GM19324 (cell line): ENCODE results near the gene ABCD1.
"Not testable (repeated sequence)": the region's sequence is repeated elsewhere in the genome, so short reads cannot be mapped to it uniquely, and the experiment has no call there.

ENCODE experiments used
- ATAC-seq: cut with Tn5 transposase; IDR thresholded peaks from one replicate; pipeline ENCODE4 v1.9.1; 2021; ENCODE audit warnings: mild to moderate bottlenecking, moderate library complexity; ENCODE audit not compliant: unreplicated experiment, low FRiP score

The ABCD1 gene

DNA sequence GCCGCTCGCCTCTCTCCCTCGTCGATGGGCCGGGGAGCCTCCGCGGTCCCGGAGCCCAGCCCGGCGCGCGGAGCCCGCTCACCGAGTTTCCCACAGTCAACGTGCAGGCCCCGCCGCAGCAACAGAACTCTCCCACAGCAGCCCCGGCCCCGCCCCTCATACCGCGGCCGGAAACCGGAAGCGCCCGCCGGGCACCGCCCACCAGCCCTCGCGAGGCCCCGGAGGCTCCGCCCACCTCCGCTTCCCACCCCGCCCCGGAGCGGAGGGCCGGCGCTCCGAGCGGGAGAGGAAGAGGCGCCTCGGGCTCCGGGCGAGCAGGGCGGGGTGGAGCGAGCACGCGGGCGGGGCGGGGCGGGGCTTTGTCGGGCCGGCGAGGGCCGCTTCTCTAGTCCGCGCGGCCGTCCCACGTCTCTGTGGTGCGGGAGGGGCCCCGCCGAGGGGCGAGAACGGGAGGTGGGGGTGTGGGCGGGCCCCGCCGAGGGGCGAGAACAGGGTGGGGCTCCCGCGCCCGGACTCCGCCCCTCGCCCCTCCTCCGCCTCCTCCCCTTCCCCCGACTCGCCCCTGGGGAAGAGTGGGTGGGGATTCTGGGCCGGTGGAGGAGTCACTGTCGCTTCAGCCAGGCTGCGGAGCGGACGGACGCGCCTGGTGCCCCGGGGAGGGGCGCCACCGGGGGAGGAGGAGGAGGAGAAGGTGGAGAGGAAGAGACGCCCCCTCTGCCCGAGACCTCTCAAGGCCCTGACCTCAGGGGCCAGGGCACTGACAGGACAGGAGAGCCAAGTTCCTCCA is at the start of gene ABCD1, which contains the start of gene BCAP31:
TSS of gene ABCD1 (plus strand) at position 605 of the 787 bp plus-strand sequence. CDS start 411 bp downstream, outside the sequence.
TSS of gene BCAP31 (minus strand) at position 136 of the 787 bp plus-strand sequence. CDS start 1,143 bp downstream, outside the sequence.
- peak; percentile 69 for ATAC-seq

DNA sequence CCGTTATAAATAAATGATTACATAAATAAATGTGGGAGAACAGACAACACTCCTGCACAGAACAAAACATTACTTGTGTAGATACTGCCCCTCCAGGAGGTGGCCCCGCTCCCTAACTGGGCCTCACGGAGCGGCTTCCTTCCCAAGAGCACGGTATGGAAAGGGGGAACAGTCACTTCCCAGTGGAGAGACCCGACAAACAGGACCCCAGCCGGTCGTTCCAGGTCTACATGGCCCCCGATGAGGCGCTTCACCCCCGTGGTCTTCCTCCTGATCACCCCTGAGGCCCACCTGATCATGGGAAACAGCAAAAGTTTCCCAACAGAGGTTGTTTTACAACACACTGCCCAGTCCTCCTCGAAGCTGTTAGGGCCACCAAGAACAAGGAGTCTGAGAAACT is 43.5 kb upstream of the ABCD1 start:
- ATAC-seq, result no peak

DNA sequence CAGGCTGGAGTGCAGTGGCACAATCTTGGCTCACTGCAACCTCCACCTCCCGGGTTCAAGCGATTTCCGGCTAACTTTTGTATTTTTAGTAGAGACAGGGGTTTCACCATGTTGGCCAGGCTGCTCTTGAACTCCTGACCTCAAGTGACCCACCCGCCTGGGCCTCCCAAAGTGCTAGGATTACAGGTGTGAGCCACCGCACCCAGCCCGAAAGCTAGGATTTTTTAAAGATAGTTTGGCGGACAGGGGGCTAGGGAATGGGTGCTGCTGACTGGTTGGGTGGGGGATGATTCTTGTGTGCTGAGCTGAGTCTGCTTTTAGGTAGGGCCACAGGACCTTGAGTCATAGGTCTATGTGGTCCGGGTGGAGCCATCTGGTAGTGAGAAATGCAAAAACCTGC is 41.2 kb upstream of the ABCD1 start:
- not testable (repeated sequence) for ATAC-seq

DNA sequence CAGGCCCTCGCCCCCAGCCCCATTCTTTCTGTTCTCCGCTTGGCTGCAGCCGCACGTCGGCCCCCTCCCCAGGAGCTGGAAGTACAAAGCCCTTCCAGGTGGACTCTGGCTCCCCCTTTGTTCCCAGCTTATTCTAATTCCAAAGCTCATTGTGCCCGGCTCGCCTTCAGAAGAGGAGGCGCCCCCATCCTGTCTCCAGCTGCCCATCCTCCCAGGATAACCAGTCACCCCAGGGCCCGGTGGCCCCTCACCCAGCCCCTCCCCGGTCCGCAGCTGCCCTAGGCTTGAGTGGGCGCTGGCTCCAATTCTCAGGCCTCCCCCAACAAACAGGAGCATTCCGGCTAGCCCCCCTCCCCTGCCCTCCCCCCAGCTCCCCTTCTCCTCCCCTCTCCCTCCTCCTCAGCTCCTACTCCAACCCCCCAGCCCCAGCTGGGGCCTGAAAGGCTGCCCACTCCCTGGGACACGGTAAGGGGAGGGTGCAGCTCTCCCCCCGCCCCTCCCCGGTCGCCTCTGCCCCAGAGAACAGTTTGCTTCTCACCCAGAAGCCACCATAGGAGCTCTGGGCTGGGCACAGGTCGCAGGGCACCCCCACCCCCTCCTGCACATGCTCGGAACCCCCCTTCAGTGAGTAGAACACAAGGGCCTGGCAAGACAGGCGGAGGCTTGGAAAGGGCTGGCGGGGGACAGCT is 40.0 kb upstream of the ABCD1 start:
- no peak for ATAC-seq

DNA sequence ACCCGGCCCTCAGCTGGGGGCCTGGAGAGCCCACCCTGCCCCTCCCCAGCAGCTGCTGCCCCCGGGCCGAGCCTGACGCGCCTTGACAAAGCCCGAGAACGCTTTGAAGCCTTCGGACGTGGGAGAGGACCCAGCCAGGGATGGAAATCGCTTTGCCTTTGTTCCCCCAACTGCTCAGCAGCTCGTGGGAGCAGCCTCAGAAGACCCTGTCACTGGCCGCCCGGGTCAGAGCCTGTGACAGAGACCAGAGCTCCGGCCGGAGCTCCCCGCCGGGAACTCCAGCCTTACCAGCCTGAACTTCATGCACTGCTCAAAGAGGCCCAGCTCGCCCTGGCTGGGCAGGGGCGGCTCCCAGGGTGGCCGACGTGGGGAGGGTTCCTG is 39.5 kb upstream of the ABCD1 start:
- no peak for ATAC-seq

DNA sequence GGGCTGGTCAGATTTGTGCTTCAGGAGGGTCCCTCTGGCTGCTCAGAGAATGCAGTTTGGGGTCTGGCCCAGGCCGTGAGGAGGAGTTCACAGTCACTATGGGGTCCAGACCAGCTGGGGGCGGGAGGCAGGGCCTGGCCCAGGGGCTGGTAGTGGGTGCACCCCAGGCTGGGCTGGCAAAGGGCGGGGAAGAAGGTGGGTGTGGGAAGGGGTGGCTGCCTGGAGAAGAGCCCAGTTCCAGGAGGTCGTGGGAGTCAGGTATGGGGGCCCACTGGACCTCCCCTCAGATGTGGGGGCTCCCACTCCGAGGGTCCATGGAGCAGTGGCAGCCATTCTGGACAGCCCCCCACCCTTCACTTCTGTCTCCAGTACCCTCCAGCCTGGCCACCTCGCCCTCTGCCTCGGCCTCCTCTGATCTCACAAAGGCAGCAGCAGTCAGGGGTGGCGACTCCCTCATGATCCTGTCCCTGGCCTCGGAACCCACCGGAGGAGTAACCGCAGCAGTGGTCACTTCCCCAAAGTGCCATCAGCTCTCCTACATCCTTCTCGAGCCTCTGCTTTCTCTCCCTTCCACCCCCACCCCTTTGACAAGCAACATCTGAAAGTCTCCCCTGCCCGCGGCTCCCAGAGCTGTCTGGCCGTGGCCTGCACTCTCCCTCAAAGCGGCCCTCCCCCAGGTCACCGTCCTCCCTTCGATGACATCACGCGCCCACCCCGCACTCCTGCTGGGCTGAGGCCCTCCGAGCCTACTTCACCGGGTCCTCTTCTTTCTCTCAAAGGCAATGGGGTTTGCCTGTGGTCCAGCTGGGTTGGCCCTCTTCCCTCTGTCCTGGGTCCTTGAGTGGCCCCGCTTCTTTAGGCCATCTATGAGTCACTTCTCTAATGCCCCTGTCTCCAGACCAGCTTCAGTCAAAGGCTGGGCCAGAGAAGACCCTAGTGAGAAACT is 38.6 kb upstream of the ABCD1 start:
- no peak for ATAC-seq

DNA sequence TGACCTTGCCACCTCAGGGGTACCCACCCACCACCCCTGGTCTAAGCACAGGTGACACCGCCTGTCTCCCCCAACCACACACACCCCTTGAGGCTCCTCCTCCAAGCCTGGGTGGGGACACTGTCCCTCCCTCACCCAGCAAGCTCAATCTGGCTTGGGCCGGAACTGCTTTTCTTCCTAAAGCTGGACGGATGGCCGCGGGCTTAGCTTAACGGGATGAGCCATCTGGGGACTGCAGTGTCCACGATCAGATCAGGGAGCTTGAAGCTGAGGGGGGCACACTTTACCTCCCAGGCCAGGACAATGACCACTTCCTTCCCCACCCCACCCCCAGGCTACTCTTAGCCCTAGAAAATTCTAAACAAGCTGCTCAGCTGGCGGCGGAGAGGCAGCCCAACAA is 37.9 kb upstream of the ABCD1 start:
- ATAC-seq, result no peak

DNA sequence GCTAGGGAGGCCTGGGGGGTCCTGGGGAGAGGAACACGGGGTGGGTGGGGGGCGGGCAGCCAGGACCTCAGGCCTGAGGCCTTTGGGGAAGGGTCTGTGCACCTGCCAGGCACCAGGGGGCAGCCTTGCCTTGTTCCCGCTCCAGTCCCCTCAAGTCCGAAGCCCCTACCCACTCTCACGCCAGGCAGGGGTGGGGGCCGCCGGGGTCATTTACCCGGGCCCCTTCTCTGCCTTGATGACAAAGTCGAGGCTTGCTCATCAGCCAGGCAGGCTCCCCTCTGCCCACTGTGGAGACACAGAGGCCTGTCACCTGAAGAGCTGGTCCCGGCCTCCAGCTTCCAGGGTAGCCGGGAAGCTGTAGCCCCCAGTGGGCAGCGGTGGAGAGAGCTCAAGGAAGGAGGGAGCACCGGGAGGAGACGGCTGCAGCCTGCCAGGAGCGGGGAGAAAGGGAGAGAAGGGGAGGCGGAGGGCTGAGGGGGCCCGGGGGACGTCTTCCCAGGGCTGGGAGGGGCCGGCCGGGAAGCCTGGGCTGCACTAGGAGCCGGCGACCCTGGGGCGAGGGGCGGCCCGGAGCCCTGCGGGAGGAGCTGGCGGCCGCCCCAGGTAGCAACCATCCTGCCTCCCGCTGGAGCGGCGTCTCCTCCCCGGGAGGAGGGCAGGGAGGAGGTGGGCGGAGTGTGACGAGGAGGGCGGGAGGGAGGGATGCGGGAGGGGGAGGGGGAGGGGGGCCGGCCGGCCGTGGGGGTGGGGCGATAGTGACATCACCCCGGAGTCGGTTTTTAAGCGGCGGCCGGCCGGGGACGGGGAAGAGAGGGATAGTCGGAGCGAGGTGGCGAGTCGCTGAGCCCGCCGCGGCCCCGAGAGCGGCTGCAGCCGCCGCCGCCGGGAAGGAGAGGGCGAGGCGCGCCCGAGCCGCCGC is 37.3 kb upstream of the ABCD1 start, which contains the start of gene SLC6A8:
TSS of gene SLC6A8 (plus strand) at position 806 of the 919 bp plus-strand sequence. CDS start 649 bp downstream, outside the sequence.
- no peak for ATAC-seq

DNA sequence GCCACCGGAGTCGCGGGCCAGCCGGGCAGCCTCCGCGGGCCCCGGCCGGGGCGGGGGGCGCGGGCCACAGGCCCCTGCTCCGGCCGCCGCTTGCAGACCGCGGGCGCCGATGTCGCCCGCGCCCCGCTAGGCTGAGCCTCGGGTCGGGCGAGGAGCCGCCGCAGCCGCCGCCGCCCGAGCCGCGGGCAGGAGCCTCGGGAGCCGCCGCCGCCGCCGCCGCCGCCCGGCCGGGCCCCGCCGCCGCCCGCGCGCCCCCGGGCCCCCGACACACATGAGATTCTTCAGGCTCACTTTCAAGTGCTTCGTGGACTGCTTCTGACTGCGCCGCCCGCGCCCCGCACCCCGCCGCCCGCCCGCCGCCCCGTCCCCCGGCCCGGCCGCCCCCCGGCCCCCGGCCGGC is 36.6 kb upstream of the ABCD1 start:
- ATAC-seq, result no peak

DNA sequence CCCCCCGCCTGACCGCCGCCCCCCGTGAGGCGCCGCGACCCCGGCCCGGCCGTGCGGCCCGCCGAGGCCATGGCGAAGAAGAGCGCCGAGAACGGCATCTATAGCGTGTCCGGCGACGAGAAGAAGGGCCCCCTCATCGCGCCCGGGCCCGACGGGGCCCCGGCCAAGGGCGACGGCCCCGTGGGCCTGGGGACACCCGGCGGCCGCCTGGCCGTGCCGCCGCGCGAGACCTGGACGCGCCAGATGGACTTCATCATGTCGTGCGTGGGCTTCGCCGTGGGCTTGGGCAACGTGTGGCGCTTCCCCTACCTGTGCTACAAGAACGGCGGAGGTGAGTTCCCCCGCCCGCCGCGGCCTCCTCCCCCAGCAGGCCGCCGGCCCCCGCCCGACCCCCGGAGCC is 36.1 kb upstream of the ABCD1 start:
- ATAC-seq, result no peak

DNA sequence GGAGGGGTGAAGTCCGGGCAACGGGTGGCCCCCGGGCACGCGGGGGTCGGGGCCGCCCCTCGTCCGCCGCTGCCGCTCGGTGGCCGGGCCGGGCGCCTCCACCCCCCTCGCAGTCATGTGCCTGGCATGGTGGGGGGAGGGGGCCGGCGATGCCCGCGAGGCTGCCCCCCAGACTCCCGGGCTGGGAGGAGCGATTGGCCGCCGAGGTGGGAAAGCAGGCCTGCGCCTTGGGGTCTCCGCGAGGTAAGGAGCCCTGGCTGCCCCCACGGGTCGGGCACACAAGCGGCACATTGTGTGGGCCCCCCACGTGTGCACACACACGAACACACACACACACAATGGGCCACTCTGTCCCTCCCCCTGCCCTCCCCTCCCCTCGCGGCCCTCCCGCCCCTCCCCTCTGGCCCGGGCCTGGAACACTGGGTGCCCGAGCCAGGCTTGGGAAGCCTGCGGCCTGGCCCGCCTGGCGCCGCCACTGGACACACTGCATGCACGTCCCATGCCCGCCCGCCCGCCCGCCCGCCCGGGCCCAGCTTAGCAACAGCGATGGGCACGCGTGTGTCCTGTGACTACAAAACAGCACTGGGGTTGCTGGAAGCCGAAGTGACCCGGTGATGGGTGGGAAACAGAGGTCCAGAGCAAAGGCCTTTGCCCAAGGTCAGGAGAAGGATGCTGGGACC is 35.6 kb upstream of the ABCD1 start:
- ATAC-seq, result no peak

DNA sequence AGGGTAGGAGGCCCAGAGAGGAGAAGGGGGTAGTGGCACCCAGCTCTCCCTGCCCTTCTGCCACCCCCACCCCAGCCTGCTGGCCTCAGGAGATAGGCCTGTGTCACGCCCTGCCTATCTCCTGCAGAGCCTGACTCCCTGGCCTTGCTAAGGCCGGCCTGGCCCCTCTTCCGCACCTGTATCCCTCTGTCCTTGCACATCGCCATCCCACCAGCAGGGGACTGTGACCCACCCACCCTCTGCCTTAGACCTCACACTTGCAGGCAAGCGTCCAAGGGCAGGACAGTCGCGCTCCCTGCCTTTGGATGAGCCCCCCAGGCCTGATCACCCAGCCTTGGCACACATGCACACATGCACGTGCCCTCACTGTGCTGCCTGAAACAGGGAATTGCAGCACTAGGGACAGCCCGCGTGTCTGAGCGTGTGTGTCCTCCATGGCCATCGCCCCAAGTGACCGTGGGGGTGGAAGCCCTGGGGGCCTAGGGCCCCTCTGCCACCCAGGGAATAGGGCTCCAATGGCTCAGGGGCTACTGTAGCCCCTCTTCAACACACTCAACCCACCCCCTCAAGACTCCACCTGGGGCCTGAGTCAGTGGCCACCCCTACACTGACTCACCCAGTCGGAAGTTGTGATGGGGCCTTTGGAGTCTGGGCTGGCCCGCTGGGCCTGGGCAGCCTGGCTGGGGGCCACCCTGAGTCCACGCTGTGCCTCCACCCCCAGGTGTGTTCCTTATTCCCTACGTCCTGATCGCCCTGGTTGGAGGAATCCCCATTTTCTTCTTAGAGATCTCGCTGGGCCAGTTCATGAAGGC is 34.8 kb upstream of the ABCD1 start:
- no peak for ATAC-seq

DNA sequence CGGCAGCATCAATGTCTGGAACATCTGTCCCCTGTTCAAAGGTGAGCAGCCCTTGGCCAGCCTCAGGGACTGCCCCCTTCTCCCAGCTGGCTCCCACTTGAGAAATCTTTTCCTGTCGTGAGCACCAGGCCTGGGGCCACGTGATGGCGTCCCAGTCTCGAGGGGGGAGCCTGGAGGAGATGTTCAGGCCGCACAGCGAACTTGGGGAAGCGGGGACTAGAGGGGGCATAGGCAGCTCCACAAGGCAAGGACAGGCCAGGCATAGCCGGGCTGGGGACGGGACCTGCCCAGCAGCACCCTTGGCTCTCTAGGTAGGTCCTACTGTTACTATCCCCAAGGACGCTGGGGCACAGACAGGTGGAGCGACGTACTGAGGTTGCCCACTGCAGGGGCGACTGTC is 34.2 kb upstream of the ABCD1 start:
- ATAC-seq, result no peak

DNA sequence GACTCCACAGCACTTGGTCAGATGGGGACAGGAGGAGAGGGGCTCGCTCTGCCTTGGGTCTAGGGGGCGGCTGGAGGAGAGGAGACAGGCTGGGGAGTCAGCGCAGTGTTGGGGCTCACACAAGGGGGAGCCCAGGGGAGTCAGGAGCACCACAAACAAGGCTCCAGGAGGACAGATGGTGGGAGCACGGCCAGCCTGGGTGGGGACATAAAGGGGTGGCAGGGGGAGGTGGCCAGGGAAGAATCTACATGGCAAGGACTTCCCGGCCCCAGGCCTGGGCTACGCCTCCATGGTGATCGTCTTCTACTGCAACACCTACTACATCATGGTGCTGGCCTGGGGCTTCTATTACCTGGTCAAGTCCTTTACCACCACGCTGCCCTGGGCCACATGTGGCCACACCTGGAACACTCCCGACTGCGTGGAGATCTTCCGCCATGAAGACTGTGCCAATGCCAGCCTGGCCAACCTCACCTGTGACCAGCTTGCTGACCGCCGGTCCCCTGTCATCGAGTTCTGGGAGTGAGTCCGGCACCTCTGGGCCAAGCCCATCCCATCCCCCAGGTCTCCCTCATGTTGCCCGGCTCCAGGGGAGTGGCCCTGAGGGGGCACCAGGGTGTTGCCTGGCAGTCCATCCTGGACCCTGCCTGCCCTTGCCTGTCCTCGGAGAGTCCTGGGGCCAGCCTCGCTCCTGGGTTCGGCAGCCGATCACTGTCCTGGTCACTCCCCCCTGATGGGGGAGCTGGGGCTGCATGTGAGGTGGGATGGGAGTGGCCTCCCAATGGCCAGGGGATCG is 33.4 kb upstream of the ABCD1 start:
- ATAC-seq, result not testable (repeated sequence)

DNA sequence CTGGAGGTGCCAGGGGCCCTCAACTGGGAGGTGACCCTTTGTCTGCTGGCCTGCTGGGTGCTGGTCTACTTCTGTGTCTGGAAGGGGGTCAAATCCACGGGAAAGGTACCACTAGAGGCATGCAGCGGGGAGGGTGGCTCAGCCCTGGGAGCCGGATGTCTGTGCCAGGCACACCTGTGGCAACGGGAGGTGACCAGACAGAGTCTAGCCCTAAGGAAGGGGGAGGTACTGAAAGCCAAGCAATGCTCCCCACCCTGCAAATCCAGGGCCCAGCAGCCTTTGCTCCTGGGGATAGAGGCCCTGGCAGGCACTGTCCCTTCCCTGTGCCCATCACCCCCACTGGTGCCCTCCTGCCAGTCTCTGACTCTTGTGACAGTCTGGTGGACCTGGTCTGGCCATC is 32.7 kb upstream of the ABCD1 start:
- no peak for ATAC-seq

DNA sequence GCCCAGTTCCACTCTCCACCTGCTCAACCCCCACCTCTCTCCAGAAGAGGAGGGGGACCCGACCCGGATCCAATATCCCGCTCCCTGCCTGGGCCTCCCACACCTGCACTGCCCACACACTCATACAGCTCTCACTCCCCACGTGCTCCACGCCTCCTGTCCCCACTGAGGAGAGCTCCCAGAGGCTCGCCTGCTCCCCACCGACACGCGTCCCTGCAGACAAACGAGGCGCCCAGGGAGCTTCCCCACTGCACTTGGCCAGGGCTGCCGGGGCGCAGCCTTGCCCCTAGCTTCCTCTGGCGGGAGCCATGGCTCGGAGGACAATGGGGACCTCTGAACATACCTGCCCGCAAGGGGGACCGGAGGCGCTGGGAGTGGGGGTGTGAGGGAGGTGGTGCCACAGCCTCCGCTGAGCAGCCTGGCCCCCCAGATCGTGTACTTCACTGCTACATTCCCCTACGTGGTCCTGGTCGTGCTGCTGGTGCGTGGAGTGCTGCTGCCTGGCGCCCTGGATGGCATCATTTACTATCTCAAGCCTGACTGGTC is 32.0 kb upstream of the ABCD1 start:
- no peak for ATAC-seq
